HG02938 (cell line): ENCODE measurements around the gene INSYN2B.

Experiments
- ATAC-seq: cut with Tn5 transposase; IDR thresholded peaks from one replicate; pipeline ENCODE4 v1.9.1; 2021; ENCODE audit warnings: mild to moderate bottlenecking, moderate library complexity; ENCODE audit not compliant: unreplicated experiment

The INSYN2B gene

GRCh38 chr5:169895926-169896325 is 84.4 kb downstream of the INSYN2B start:
- ATAC-seq, result no peak

DNA sequence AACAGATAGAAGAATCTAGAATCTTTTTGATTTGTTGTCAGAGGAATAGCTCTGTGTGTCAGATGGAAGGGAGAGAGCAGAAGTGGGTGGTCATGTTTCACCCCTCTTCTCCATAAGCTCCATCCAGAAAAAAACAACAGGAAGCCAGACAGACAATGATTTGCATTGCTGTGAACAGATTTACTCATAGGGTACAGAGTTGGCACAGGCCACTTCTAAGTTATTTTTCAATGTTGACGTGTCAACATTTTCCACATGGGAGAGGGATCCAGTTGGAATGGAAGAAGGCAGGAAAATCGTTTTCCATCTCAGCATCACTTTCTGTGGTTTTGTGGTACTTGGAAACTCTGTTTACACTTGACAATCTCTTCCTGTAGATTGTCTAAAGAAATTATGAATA is 86.7 kb downstream of the INSYN2B start:
- ATAC-seq, result no peak

DNA sequence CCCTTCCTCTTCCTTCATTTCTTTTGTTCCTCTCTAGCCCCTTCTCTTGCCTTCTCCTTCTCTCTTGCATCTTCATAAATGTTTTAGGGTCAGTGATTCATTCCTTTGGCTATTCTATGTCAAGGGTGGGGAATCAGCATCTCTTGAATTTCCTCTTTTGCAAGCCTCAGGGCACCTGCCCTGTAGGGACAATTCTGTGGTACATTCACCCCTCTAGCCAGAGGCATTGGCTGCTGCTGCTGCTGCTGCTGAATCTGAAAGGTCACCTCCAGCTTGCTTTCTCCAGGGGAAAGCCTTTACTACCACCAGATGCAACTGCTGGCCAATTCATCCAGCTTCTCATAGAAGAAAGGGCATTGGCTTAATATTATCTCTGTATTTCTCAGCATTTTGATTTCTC is 87.3 kb downstream of the INSYN2B start:
- no peak for ATAC-seq

GRCh38 chr5:169889572-169889971 is 90.7 kb downstream of the INSYN2B start:
- ATAC-seq, result no peak

DNA sequence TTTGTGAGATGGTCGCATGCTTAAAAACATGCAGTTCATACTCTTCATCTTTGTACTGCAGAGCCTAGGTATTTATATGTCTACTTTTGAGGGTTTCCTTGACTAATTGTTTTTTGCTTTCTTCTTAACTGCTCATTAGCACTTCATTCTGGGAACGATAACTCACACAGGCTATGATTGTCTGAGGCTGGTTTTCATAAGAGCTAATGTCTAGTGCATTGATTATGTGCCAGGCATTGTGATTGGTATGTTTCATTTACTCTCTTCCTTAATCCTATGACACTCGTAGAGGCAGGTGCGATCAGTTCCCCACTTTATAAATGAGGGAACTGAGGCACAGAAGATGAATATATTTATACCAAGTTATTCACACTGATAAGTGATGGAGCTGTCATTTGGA is 93.6 kb downstream of the INSYN2B start:
- ATAC-seq, result no peak

DNA sequence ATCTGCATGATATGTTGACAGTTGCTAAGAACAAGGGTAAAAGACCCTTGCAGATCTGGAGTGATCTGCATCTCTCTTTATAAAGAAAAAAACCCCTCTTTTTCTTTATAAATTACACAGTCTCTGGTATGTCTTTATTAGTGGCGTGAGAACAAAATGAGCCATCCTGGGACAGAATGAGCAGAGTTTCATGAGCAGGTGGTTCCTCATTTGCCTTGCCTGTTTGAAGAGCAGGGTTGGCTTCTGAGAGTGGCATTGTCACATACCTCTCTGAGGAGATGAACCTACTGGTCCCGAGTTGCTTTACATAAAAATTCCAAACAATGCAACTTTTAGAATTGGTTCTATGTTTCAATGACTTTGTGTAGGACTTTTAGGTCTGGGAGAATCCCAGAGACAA is 94.3 kb downstream of the INSYN2B start:
- no peak for ATAC-seq

DNA sequence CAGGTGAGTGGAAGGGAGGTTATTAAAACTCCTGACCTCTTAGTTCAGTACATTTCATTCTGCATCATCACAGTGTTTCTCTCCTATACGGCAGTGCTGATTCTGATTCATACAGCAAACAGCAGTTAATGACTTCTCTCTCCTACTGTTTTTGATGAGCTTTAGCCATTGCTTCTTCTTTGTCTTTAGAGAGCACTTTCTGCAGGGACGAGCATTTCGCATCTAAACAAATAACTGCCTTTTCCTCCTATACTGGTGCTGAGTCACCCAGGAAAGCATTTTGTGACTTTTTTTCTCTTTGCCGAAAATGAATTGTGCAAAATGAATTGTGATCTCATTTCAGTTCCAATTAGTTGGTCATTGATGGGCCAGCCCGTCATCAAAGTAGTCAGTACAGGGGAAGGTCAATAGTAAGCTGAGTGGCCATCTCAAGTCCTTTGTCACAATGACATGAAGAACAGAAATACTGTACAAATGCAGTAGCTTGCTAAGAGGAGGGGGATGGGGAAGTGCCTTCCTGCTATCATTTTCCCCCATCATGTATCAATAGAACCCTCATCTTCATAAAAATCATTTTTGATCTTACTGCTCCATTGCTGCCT is 98.5 kb downstream of the INSYN2B start:
- no peak for ATAC-seq

GRCh38 chr5:169880785-169881184 is 99.5 kb downstream of the INSYN2B start:
- no peak for ATAC-seq

DNA sequence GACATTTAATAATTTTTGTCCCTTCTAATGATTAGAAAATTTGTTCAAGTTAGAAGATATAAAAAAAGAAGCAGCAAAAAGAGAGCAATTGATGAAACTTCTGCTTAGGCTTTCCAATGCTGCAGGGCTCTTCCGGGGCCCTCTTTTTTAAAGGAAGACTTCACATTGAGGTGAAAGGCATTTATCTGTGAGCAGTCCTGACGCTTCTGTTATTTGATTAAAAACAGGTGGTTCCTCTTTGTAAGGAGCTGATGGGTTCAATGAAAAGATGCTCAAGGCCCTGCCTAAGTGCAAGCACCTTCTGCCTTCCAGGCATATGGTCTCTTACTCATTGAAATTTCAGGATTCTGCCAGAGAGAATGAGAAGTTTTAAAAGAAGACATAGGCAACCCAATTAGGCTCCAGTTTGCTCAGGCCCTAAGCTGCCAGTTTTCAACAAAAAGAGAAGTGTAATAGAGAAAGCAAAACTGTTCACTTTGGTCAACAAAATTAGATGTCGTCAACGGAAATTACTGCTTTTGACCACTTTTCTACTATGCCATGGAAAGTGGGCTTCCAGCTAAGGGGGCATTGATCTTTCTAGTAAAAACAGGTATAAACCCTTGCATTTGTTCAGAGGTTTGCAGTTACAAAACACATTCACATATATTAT is 100.2 kb downstream of the INSYN2B start:
- ATAC-seq, result peak; percentile 64

DNA sequence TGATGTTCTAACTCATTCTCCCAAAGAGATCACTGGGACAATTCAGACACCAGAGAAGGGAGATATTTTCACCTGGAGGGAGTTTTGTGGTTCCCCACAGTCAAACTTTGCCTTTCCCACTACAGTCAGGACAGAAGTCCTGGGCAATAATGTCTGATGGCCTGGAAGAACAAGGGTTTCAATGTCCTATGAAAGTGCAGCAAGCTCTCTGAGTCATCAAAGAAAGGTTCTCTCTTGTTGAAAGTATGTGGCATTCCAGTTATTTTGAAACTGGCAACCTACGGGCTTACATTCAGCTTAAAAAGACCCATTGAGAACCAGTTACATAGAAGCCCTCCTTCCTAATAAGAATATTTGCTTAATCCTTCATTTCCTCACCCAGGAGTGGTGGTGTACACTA is 103.9 kb downstream of the INSYN2B start:
- no peak for ATAC-seq

GRCh38 chr5:169875731-169876130 is 104.6 kb downstream of the INSYN2B start:
- no peak for ATAC-seq

DNA sequence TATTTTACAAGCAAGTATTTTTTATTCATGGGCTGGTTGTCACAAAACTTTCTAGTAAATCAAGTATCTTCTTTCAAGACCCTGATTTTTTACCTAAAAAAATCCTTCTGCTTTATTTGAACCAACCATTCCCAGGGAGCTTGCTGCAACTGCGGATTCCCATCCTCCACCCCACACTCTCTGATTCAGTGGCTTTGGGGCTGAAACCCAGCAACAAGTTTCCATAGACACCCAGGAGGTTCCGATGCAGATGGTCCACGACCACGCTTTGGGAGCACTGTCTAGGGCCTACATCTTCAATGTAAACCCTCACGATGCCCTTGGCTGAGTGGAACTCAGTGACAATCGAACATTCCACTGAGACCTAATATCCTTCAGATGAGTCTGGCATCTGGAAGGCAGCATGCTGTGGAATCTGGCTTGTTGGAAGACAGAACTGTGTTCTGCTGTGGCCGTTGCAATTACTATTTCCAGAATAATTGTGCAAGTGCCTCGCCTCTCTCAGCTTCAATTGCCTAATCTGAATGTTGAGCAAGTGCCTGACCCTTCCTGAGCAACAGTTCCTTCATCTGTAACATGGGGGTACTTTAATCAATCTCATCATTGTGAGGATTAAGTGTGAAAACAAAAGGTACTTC is 105.1 kb downstream of the INSYN2B start:
- no peak for ATAC-seq

DNA sequence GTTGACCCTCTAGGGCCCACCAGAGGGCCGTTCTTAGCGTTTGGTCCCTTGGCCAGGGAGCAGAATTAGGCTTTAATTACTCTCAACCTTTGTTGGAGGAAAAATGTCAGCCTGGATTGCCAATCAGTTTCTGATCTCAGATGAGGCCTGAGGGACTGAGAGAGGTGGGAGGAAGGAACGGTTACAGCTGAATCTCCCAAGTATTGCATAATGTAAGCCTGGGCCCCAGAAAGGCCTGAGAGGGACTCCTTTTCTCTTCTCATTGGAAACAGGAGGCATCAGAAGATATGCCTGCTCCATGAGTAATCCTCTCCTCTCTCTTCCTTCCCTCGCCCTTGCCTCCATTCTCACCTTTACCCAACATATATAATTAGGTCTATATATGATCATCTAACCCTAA is 105.7 kb downstream of the INSYN2B start:
- ATAC-seq, result no peak

- no peak for ATAC-seq
Observed at GRCh38 chr5:169873642-169874041, 106.7 kb downstream of the INSYN2B start.

DNA sequence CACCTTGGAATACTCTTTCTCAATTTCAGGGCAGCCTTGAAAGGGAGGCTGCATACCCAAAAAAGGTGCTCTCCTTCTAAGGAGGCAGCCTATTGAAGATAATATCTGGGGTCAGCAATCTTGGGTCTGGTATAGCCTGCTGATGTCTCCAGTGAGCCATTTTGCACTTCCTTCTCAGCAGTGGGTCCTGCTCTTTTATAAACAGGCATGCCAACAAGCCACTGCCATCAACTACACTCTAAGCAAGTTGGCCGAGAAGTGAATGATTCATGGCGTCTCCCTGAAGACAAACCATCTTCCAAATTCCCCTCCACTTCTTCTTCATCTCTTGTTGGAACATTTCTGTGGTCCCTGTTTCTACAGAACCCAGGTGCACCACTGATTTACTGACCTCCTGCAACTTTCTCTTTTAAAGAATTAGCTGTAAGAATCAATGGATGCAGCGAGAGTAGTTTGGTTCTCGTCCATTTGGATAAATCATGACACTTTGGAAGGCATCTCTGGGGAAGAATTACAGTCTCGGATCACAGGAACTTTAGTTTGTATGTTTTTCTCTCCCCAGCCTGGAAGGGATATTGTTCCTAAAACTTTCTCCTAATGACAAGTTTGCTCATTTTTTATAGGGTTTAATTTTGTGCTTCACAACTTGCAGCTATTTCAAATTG is 108.3 kb downstream of the INSYN2B start:
- no peak for ATAC-seq

DNA sequence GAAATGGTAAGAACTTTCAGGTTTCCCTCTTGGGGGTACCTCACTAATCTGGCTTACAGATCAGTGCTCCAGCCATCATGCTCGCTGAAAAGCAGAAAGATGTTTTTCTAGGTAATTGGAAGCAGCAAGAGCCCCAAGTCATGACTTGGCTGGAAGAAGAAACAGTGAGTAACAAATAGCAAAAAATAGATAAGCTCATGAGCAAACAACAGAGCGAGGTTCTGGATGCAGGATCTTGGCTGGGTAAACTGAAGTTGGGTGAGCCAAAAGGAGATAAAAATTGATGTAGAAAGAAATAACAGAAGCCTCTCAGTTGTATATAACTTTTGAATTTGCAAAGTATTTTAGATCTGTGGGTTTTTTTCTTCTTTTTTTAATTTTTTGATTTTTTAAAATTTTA is 110.1 kb downstream of the INSYN2B start:
- ATAC-seq, result no peak

- ATAC-seq, result no peak
Observed at GRCh38 chr5:169869066-169869465, 111.2 kb downstream of the INSYN2B start.

- no peak for ATAC-seq
Observed at GRCh38 chr5:169867347-169867746, 112.9 kb downstream of the INSYN2B start.

- ATAC-seq, result no peak
Observed at GRCh38 chr5:169864483-169864882, 115.8 kb downstream of the INSYN2B start.

DNA sequence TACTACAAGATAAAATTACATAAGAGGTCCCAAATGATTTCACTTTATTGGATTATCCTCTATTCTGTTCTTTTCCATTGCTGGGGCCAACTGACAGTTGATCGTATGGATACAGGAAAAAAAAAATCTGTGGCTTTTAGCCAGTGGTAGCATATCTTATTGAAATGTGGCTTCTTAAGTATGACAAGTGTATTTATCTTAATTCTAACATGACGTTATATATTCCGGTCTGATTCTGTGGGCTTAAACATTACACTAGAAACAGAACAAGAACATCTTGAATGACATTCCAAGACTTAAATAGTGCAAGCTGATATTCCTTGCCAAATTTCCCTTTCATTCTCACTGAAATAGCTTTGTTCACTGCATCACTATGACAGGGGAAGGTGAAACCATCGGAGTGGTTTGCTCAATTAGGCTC is 117.9 kb downstream of the INSYN2B start:
- no peak for ATAC-seq

GRCh38 chr5:169861934-169862333 is 118.4 kb downstream of the INSYN2B start:
- ATAC-seq, result no peak

DNA sequence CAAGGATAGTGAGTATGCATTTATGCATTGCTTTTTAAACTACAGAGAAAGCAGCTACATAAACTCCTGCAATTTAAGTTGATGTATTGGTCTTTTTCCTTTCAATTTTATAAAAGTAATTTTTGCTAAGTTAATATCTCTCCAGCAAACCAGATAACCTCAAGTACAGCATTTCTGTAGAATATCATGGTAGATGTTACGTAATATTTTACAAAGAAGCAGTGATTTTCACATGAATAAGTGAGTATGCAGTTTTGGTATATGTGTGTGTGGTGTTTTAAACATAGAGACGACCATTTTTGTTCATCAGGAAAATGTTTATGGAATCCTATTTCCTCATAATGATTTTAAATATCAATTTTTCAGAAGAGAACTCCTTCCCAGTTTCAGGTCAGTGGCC is 118.9 kb downstream of the INSYN2B start:
- no peak for ATAC-seq
